ENCODE data around the gene CCDC83.

DNA sequence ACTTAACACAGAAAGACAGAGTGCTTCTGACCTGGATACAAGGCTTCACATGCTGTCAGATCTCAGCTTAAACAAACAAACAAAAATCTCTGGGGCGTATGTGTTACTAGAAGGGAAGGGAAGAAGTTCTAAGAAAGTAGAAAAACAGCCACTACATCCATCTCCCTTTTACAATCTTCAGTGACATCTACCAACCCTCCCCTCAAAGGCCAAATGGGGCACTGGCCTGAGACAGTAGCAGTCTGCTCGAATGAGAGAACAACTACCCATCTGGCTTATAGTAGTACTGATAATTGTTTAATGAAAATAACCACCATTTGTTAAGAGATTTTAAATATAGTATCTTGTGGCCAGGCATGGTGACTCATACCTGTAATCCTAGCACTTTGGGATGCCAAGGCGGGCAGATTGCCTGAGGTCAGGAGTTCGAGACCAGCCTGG, 29.4 kb downstream of the CCDC83 start:
- TF ChIP-seq CTCF (tag by site-specific recombination; IDR thresholded peaks at IDR 0.05) = no peak
- no peak for TF ChIP-seq ZNF114 (tag by site-specific recombination; IDR thresholded peaks at IDR 0.05)
- TF ChIP-seq ZNF155 (tag by site-specific recombination; IDR thresholded peaks at IDR 0.05) = no peak
- TF ChIP-seq ZNF280D (tag by site-specific recombination; IDR thresholded peaks at IDR 0.05) = no peak
- TF ChIP-seq ZFP3 (tag by site-specific recombination; IDR thresholded peaks at IDR 0.05; ENCODE audit: low read depth) = no peak
- no peak for TF ChIP-seq ZNF777 (tag by site-specific recombination; IDR thresholded peaks at IDR 0.05; ENCODE audit: borderline replicate concordance)
- TF ChIP-seq ZNF26 (tag by site-specific recombination; IDR thresholded peaks at IDR 0.05) = no peak
- no peak for TF ChIP-seq ZNF501 (tag by site-specific recombination; IDR thresholded peaks at IDR 0.05)
- no peak for TF ChIP-seq ZNF324 (tag by site-specific recombination; IDR thresholded peaks at IDR 0.05)
- TF ChIP-seq ZFP37 (tag by site-specific recombination; IDR thresholded peaks at IDR 0.05) = no peak
- no peak for TF ChIP-seq ZNF626 (tag by site-specific recombination; IDR thresholded peaks at IDR 0.05)
- TF ChIP-seq ZNF350 (tag by site-specific recombination; IDR thresholded peaks at IDR 0.05) = no peak
- TF ChIP-seq, protein P1, sequence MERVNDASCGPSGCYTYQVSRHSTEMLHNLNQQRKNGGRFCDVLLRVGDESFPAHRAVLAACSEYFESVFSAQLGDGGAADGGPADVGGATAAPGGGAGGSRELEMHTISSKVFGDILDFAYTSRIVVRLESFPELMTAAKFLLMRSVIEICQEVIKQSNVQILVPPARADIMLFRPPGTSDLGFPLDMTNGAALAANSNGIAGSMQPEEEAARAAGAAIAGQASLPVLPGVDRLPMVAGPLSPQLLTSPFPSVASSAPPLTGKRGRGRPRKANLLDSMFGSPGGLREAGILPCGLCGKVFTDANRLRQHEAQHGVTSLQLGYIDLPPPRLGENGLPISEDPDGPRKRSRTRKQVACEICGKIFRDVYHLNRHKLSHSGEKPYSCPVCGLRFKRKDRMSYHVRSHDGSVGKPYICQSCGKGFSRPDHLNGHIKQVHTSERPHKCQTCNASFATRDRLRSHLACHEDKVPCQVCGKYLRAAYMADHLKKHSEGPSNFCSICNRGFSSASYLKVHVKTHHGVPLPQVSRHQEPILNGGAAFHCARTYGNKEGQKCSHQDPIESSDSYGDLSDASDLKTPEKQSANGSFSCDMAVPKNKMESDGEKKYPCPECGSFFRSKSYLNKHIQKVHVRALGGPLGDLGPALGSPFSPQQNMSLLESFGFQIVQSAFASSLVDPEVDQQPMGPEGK (tag by site-specific recombination; IDR thresholded peaks at IDR 0.05) = no peak

Data from HEK293 (cell line).